HG03442 (cell line): ENCODE results near the gene GNAZ.
"Not testable (repeated sequence)": the region's sequence is repeated elsewhere in the genome, so short reads cannot be mapped to it uniquely, and the experiment has no call there.

Experiments used
- ATAC-seq: cut with Tn5 transposase; IDR thresholded peaks from one replicate; pipeline ENCODE4 v1.9.1; 2021; ENCODE audit warnings: mild to moderate bottlenecking, moderate library complexity; ENCODE audit not compliant: unreplicated experiment

GNAZ gene

DNA sequence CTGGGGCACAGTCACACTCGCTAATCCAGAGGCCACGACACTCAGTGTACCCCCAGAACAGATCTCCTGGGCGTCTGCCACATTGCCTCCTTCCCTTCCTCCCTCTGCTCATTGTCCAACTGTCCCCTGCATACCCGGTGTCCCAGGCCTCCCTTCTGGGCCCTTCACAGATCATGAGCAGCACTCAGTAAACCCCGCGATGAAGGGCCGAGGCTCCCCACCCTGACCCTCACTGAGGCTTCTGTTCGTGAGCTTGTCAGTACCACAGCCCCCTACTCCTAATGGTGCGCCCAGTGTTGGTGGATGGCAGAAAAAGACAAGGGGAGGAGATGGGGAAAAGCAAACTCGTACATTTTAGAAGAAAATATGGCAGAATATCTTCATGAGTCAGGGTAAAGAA, 58.8 kb downstream of the GNAZ start:
- ATAC-seq, result no peak

DNA sequence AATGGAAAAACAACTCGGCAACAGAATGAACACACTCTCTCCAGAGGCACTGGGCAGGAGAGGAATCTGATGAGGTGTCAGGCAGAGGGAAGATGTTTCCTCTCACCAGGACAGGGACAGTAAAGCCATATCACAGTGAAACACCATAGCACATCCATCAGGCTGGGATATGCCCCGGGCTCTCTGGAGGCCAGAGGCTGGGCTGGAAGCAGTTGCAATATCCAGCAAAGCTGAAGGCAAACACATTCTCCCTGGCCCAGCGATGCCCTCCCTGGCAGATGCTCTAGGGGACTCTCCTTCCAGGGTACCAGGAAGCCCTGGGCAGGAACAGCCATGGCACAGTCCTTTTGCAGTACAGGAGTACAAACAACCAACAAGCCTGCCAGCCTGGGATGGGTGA, 60.4 kb downstream of the GNAZ start:
- ATAC-seq, result no peak

DNA sequence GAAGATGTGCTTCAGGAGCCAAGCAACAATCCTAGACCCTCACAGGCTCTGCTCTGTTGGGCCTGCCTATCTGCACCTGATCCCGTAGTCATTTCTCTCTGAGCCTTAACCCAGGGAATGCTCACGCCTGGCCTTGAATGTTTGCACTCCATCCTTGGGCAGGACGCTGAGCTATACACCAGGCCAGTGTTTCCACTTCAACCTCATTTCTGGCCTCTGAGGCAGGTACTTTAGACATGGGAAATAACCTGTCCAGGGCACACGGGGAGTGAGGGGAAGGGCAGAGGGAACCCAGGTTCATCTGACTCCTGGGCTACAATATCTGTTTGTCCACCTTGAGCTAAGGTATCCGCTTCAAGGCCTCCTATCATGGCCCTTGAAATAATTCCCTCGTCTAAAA, 61.6 kb downstream of the GNAZ start:
- ATAC-seq, result no peak

DNA sequence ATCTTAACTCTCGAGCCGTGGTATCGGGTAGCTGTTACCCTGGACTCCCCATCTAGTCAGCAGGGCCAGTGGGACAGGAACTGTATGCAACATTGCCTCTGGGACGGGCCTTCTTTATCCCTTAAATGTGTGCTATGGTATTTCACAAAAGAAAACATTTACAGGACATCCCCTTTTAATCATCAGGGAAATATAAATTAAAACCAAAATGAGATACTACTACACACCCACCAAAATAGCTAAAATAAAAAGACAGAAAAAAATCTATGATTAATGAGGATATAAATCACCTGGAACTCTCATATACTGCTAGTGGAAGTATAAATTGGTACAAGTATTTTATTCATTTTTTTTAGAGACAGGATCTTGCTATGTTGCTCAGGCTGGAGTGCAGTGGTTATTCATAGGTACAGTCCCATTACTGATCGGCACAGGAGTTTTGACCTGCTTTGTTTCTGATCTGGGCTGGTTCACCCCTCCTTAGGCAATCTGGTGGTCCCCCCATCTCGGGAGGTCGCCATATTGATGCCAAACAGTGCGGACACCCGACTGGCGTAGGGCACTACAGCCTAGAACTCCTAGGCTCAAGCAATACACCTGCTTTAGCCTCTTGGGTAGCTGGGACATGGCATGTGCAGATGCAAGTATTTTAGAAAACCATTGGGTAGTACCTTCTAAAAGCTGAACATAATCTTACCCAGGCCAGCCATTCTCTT, 62.2 kb downstream of the GNAZ start:
- no peak for ATAC-seq

DNA sequence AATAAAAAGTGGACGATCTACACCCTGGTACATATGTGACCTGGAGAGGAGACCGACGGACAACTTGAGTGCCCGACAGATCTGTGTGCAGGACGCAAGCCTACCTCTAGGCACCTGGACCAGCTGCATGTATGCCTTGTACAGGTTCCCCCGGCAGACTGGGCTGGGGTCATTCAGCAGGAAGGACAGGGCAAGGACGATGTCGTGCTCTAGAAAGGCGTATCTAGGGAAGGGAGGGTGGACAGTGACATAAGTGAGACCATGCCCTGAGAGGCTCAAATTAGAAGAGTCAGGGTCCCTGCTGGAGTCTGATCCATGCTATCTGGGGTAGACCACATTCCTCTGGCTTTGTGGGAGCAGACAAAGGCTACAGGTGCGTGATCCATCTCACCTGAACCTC, 63.6 kb downstream of the GNAZ start:
- no peak for ATAC-seq

DNA sequence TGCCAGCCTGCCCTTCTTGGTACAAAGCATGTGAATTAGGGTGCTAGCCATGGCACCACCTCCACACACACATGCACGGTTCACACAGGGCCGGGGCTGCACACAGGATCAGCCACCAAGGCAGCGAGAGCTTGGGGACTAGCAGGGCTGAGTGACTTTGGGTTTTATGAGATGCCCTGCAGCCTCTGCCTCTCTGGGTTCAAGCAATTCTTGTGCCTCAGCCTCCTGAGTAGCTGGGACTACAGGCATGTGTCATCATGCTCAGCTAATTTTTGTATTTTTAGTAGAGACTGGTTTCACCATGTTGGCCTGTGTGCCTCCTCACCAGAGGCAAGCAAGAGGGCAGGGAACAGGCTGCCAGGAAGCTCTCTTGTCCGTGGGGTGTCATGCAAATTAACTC, 66.7 kb downstream of the GNAZ start:
- not testable (repeated sequence) for ATAC-seq

DNA sequence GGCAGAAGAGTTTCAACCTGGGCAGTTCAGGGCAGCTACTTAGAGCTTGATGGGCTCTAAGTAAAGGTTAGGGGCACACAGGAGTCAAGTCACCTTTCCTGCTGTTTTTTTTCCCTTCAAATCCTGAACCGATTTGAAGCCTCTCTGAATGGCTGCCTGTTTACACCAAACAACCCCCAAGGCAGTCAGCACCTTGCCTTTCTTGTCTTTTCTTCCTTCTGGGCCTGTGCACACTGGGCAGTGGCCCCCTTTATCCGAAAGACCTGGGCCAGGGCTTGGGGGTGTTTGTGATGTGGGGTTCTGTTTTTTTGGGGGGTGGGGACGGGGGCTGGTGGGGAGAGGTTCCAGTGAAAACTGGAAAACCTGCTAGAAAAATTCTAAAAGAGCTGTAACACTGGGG, 67.1 kb downstream of the GNAZ start:
- ATAC-seq, result no peak

DNA sequence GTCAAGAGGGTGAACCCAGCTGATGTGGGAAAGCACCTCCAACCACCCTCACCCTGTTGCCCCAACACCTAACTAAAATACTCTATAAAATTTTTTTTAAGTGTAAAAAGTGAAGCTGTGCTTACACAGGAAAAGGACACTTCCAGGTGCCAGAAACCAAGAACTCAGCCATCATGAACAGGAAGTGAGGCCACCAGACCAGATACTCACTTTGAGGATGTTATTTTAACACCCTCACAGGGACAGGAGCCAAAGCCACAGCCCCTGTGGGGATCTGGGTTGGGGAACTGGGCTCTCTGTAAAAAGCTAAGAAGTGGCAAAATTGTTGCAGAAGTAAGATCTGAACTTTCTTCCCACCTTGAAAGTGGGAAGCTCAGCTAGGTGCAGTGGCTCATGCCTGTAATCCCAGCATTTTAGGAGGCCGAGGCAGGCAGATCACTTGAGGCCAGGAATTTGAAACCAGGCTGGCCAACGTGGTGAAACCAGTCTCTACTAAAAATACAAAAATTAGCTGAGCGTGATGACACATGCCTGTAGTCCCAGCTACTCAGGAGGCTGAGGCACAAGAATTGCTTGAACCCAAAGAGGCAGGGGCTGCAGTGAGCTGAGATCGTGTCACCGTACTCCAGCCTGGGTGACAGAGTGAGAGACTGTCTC, 67.7 kb downstream of the GNAZ start:
- ATAC-seq, result no peak

DNA sequence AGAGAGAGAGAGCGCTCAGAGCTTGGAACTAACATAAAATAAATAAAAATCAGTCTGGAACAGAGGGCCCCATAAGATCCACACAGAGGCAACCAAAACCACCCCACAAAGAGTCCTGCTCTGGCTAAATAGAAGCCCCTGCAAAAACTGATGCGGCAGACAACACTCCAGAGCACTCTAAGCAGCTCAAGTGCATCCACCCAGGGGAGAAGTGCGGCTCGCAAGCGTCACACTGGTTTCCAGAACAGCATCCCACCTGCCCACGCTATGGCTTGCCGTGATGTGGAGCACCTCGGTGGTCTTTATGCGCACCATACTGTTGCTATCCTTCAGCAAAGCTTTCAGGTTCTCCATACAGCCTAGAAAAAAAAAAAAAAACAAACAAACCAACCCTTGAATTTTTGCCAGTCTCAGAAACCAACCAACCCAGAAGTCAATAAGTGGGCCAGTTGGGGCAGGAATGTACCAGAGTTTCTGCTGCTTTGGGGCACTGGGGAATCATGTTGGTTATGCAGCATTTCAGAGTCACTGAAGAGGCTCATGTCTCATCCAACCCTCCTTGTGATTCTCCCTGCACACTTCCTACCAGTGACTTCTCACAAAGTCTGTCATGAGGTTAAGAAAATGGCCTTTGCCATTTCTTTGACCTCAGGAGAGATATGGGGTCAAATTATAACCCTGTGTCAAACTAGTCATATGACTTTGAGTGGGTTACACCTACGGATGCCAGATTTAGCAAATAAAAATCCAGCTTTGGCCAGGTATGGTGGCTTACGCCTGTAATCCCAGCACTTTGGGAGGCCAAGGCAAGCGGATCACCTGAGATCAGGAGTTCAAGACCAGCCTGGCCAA, 68.5 kb downstream of the GNAZ start:
- ATAC-seq, result no peak

DNA sequence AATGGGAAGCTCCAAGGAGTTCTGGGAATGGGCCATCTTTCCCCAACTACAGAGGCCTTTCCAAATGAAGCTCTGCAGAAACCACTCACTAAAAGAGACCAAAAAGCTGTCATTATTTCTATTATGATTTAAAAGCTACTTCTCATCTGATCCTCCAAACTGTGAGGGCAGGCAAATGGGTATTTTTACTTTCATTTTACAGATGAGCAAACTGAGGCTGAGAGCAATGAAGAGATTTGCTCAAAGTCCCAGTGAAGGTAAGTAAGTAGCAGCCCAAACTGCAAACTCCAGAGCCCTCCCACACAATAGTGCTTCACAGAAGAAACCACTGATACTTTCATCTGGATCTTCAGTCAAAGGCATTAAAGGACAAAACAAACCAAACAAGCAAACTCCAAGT, 70.1 kb downstream of the GNAZ start:
- ATAC-seq, result no peak

DNA sequence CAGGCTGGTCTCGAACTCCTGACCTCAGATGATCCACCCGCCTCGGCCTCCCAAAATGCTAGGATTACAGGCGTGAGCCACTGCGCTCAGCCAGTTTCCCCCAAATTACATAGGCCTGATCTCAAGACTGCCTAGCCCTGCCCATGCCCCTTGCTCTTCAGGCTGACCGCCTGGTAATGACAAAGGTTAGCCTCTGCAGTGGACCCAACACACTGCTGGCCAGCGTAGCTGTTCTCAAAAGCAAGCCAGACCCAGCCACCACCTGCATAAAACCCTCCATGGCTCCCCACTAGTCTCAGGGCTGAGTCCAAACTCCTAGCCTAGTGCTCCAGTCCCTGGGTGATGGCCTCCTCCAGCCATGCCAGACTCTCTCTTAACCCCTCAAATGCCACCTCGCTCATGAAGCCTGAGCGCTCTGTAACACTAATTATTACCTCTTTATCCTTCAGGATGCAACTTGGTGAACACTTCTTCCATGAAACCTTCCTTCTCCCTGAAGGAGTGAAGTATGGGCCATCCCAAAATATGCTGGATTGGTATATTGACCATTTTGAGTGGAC, 72.3 kb downstream of the GNAZ start:
- no peak for ATAC-seq

DNA sequence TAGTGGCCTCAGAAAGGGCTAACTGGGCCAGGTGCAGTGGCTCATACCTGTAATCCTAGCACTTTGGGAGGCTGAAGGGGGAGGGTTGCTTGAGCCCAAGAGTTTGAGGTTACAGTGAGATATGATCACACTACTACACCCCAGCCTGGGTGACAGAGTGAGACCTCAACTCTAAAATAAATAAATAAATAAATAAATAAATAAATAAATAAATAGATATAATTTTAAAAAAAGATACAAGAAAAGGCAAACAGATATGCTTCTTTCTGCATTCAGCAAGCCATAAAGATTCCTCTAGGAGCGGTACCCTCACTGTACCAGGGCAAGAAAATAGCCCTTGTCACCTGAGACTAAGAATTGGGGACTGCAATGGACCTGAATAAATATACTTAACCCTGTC, 72.8 kb downstream of the GNAZ start:
- no peak for ATAC-seq

DNA sequence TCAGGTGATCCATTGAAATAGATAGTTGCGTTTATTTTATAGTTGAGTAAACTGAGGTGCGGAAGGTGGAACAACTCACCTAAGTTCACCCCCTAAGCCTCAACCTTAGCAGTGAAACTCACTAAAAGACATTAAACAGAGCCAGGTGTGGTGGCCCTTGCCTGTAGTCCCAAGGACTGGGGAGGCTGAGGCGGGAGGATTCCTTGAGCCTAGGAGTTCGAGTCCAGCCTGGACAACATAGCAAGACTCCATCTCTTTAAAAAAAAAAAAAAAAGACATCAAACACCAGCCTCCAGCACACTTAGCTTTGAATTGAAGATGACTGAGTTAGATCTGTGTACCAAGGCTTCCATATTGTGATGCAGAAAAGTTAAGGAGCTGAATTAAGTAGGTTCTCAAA, 74.1 kb downstream of the GNAZ start:
- ATAC-seq, result no peak

DNA sequence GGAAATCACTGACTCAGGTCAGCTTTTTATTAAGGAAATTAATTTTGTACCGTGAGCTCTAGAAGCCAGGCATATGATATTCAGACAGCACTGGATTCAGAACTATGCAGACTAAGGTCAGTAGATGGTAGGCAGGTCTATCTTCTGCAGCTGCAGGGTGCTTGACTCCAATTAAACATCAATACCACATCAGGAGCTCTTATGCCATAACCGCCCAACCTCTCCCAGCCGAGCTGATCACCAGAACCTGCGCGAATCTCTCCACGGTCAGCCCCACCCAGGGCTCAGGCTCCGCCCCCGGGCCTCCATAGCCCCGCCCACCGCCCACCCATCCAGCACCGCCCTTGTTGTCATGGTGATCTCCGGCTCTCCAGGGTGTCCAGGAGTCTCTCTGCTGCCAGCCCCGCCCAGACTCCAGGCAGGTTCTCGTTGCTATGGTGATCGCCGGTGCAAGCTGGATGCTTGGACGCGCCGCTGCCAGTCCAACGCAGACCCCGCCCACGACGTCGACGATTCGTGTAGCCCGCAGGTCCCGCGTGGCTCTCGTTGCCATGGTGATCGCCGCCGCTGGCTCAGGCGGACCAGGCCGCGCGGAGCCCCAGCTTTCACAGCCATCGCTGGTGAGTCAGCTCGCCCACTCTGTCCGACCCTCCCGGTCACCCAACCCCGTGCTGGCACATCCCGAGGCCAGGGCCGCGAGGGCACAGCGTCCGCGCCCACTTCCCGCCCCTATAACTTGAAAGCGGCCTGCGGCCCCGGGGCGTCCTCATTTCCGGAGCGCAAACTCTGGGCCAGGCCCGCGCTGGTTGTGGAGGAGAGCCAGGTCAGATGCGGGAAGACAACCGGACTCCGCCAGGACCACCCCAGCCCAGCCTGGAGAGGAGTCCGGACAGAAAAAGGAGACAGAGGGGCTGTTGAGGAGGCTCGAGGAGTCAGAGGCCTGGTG, 74.9 kb downstream of the GNAZ start, which contains the start of gene RAB36:
TSS of gene RAB36 (plus strand) at position 546 of the 946 bp plus-strand sequence. CDS start 1,140 bp downstream, outside the sequence.
- ATAC-seq, result no peak

DNA sequence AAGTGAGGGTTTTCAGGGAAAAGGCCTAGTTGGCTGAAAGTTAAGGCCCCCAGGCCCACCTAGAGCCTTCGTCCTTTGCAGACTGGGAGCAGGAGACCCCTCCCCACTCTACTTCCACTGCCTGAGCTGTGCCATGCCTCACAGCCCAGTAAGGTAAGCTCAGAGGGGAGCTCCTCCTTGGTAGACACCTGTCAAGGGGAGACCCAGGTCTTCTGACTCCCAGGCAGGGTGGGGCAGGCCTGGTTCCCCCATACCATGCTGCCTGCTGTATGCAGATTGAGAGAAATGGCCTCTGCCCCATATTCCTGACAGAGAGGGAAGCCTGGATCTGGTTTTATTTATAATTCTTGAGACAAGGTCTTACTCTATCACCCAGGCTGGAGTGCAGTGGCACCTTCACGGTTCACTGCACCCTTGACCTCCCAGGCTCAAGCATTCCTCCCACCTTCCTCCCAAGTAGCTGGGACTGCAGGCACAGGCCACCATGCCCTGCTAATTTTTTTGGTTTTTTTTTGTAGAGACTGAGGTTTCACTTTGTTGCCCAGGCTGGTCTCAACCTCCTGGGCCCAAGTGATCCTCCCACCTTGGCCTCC, 75.7 kb downstream of the GNAZ start:
- ATAC-seq, result no peak

DNA sequence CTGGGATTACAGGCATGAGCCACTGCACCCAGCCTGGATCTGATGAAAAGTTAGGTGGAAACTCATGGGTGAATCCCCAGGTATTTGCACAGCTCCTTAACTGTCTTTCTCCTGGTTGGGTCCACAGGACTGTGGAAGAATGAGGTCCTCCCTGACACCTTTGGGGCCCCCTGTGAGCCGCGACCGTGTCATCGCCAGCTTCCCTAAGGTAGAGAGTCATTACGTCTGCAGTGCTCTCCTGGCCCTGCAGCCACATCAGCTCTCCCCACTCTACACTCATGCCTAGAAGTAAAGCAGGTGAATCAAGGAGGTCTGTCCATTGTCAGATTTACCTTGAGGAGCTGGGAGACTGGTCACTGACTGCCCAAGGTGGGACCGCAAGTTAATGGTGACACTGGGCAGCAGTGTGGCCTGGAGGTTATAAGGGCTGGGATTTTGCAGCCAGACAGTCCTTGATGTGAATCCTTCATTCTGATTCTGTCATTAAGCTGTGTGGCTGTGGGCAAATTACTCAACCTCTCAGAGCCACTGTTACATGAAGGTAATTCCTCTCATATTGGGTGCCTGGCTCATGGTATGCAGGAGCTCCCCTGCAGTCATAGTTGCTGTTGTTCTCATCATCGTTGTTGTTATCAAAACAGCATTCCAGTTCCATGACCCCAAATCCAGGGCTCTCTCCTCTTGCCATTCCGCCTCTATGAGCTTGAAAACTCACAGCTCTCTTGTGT, 76.3 kb downstream of the GNAZ start:
- ATAC-seq, result no peak

DNA sequence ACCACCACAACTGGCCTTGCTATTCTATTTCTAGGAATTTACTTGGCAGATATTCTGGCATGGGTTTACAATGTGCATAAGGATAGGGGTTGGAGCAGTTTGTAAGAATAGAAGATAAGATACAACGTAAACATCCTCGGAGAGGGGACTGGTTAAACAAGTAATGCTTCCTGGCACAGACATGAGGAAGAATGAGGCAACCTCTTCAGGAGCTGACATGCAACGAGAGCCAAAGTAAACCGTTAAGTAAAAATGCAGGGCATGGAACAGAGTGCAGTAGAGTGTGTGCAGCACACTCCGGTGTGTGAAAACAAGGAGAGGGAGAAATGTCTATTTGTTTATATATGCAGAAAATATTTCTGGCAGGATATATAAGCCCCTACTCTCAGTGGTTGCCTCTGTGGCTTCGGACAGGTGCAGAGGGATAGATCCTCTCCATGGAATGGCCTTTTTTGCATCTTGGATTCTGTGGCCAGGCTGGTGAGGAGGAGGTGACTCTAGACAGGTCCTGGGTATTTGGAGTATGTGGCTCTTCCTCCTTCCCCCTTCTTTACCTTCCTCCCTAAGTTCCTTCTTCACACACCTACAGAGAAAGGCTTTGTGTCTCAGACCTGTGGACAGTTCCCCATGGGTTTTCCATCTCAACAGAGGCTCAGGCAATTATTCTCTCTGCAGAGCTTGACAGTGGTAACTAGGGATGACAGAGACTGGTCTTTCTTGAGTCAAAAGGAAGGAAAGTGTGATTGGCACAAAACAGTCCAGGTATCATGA, 77.5 kb downstream of the GNAZ start:
- ATAC-seq, result no peak

DNA sequence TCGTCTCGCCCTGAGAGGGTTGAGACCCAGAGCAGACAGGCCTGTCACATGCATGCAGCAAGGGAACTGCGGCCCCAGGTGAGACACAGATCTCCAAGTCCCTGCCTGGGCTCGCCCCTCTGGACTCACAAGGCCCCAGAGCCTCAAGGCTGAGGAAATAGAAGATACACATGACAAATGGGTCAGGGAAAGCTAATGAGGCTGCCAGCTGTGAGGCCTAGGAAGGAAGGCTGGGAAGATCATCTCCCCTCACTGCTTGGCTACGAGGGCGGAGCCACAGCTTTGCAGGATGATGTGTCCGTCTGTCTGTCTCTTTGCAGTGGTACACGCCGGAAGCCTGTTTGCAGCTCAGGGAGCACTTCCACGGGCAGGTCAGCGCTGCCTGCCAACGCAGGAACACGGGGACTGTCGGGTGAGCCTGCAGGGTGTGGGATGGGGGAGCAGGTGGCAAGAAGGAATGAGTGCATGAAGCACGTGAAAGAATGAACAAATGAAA, 79.5 kb downstream of the GNAZ start:
- ATAC-seq, result no peak
